A673 (cell line): ENCODE results near the gene TMEM163.

Experiments
- EZH2 ChIP-seq: fragments of 200-600 bp; sonication (generic); IDR thresholded peaks from 2 replicates; pipeline ENCODE4 v1.6.1; 2017; ENCODE audit warnings: borderline replicate concordance, low read depth, mild to moderate bottlenecking, mixed read lengths, antibody characterized with exemption, low read length; ENCODE audit not compliant: poor library complexity, severe bottlenecking
- TF ChIP-seq, protein P1 (sequence below): fragments of 300-800, 200-600 bp; sonication (generic); conservative IDR thresholded peaks from 2 replicates; pipeline ENCODE4 v1.5.1; 2017; ENCODE audit warnings: low read depth, mild to moderate bottlenecking, antibody characterized with exemption, low read length, moderate library complexity, mixed read lengths

- TF ChIP-seq, protein P1, sequence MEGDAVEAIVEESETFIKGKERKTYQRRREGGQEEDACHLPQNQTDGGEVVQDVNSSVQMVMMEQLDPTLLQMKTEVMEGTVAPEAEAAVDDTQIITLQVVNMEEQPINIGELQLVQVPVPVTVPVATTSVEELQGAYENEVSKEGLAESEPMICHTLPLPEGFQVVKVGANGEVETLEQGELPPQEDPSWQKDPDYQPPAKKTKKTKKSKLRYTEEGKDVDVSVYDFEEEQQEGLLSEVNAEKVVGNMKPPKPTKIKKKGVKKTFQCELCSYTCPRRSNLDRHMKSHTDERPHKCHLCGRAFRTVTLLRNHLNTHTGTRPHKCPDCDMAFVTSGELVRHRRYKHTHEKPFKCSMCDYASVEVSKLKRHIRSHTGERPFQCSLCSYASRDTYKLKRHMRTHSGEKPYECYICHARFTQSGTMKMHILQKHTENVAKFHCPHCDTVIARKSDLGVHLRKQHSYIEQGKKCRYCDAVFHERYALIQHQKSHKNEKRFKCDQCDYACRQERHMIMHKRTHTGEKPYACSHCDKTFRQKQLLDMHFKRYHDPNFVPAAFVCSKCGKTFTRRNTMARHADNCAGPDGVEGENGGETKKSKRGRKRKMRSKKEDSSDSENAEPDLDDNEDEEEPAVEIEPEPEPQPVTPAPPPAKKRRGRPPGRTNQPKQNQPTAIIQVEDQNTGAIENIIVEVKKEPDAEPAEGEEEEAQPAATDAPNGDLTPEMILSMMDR: no peak
- no peak for TF ChIP-seq EZH2
Observed at GRCh38 chr2:134626781-134627180, 92.0 kb downstream of the TMEM163 start.
